Lower lobe of right lung (tissue), 2 donors: Measurements from ENCODE around the gene SOWAHB. TPM values are rescaled to one million over a fixed set of nuclear protein-coding genes. Genes with fewer than 3 reads are reported as not detected.

Source experiments
- ATAC-seq, 2 donors: fragments of 200-7000 bp; cut with Tn5 transposase; one replicate each; pipeline ENCODE4 v1.9.1; 2020 to 2022; ENCODE audit warnings: mild to moderate bottlenecking in 2 of 2, moderate library complexity in 2 of 2
- DNase-seq: peaks from one replicate; pipeline ENCODE4 v3.0.0-alpha.2; 2020
- H3K27ac ChIP-seq: fragments of 200-600 bp; one replicate; pipeline ENCODE4 v1.8.0; 2022
- H3K27me3 ChIP-seq: fragments of 200-600 bp; one replicate; pipeline ENCODE4 v1.8.0; 2022; ENCODE audit warnings: low read depth
- H3K36me3 ChIP-seq: fragments of 200-600 bp; one replicate; pipeline ENCODE4 v1.8.0; 2022; ENCODE audit warnings: mild to moderate bottlenecking
- H3K4me1 ChIP-seq: fragments of 200-600 bp; one replicate; pipeline ENCODE4 v1.8.0; 2022
- H3K4me3 ChIP-seq: fragments of 200-600 bp; one replicate; pipeline ENCODE4 v1.8.0; 2022; ENCODE audit warnings: mild to moderate bottlenecking
- H3K9me3 ChIP-seq: fragments of 200-600 bp; one replicate; pipeline ENCODE4 v1.8.0; 2022
- intact Hi-C: fragments of 100-400 bp; cut with DNase I; formaldehyde crosslinking; loops from one replicate; pipeline ENCODE4 v1.11.0; 2022
- total RNA-seq: library from RNA; stranded (reverse); fragmentation: NEBNext Ultra II Directional; extraction: Animal tissue kit (Norgen Biotek cat#: 25700); gene quantifications from one replicate; pipeline ENCODE4 v1.2.1, GENCODE V29; 2021
- TF ChIP-seq, protein P1 (sequence below): fragments of 200-600 bp; IDR thresholded peaks from one replicate; pipeline ENCODE4 v1.8.0; 2022; ENCODE audit warnings: antibody characterized with exemption, mild to moderate bottlenecking
- donor health status: DM: no; HTN: yes; CAD: no; lungs with severe emphysema.

The SOWAHB gene
- total RNA-seq, 1 donor from 2014 or later, result 2.4 TPM

DNA sequence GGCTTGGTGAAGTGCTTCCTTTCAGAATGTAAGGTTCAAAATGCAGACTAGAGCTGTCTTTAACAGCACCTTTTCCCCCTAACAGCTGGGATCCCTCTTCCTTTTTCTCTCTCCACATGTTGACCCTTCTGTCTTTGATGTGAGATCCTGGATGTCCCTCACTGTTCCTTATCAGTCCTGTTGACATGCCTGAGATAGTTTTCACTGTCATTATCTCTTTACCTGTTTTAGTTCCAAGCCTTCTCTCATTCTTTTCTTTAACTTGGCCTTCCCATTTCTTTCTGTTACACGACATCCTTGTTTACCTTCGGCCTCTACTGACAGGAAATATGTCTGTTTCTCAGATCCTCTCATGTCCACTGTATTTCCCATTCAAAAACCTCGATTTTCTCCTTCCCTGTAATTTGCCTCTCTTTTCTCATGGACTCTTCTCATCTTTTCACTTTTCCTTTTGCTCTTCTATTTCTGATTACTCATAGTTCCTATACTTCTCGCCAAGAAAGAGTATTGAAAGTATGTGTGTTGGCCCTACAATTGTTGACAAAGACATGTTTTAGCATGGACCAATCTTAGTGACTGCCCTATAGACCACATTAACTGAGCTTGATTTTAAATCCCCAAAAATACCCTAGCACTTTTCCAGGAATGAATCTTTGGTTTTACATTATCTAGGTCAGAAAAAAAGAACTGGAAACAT lies 1.2 kb upstream of the SOWAHB start:
- H3K9me3 ChIP-seq, result no peaks in the 10 kb centered on the region
- intact Hi-C loops, result no loop called here
- TF ChIP-seq, protein P1, sequence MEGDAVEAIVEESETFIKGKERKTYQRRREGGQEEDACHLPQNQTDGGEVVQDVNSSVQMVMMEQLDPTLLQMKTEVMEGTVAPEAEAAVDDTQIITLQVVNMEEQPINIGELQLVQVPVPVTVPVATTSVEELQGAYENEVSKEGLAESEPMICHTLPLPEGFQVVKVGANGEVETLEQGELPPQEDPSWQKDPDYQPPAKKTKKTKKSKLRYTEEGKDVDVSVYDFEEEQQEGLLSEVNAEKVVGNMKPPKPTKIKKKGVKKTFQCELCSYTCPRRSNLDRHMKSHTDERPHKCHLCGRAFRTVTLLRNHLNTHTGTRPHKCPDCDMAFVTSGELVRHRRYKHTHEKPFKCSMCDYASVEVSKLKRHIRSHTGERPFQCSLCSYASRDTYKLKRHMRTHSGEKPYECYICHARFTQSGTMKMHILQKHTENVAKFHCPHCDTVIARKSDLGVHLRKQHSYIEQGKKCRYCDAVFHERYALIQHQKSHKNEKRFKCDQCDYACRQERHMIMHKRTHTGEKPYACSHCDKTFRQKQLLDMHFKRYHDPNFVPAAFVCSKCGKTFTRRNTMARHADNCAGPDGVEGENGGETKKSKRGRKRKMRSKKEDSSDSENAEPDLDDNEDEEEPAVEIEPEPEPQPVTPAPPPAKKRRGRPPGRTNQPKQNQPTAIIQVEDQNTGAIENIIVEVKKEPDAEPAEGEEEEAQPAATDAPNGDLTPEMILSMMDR, result no peak
- peaks cover 18% of the 10 kb centered on the region for H3K4me1 ChIP-seq
- DNase-seq (no peak), ATAC-seq (no peak)
- no peaks in the 10 kb centered on the region for H3K36me3 ChIP-seq
- H3K27me3 ChIP-seq, result peaks cover 42% of the 10 kb centered on the region
- H3K4me3 ChIP-seq, result no peak overlapping the region
- no peak overlapping the region for H3K27ac ChIP-seq

DNA sequence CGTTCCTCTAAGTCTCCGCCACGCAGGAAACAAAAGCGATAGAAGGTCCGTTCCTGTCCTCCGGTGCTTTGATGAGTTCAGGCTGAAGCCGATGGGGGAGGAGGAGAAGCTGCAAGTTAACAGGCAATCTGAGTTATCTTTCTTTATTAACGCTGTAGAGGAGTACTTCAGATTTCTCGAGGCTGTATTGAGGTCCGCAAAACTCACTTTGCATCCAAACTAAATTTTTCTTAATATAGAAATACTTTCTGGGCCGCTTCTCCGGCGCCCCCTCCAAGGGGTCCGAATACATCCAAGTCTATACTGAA lies 395 bp upstream of the SOWAHB start:
- Histone ChIP-seq H3K4me1 (peaks cover 18% of the 10 kb centered on the region), H3K27ac (no peak overlapping the region), H3K27me3 (peaks cover 42% of the 10 kb centered on the region), H3K4me3 (peak overlapping the region; percentile 63), H3K36me3 (no peaks in the 10 kb centered on the region), H3K9me3 (no peaks in the 10 kb centered on the region)
- no peak for ATAC-seq
- DNase-seq, result no peak
- intact Hi-C loops, result no loop called here
- TF ChIP-seq, protein P1, result no peak

DNA sequence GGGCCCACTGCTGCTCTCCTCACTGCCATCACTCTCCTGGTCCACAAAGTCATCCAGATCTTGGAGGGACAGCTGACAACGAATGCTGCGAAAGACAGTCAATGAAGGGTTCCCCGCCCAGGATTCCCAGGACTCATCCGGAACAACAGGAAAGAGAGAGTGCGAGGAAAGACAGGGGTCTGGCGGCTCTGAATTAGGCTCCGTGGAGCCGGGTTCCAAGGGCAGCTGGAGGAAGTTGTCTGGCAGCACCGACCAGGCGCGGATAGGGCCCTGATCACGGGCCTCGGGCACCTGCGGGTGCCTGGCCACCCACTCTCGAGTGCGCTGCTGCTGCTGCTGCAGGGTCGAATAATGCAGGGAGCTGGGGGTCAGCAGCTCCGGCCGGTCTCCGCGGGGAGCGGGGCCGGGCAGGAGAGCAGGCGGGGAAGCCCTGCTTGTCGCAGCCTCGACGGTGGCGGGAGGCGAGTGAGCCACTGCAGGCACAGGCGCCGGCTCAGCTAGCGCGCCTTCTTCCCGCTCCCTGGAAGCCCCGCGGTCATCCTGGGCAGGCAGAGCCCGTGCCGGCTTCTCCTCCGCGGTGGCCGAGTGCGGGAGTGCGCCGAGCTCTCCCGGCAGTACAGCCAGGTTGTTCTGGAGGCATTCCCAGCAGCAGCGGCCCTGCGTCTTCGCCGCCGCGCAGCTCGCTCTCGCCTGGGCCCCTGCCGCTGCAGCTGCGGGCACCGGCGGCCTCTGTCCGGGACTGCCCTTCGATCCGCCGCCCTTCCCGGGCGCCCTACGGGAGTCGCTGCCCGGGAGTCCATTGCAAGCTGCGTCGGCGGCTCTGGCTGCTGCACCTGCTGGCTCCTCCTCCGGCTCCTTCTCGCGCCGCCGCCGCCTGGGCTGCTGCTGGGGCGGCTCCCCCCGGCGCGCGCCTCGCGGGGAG lies 1.1 kb downstream of the SOWAHB start:
- H3K27ac ChIP-seq, result peak overlapping the region; percentile 80
- no peaks in the 10 kb centered on the region for H3K36me3 ChIP-seq
- TF ChIP-seq, protein P1, result no peak
- H3K27me3 ChIP-seq, result peaks cover 42% of the 10 kb centered on the region
- peaks cover 18% of the 10 kb centered on the region for H3K4me1 ChIP-seq
- H3K4me3 ChIP-seq, result peak overlapping the region; percentile 63
- intact Hi-C loops, result no loop called here
- DNase-seq (peak; percentile 65), ATAC-seq (peak; percentile 75 to 81)
- no peaks in the 10 kb centered on the region for H3K9me3 ChIP-seq

DNA sequence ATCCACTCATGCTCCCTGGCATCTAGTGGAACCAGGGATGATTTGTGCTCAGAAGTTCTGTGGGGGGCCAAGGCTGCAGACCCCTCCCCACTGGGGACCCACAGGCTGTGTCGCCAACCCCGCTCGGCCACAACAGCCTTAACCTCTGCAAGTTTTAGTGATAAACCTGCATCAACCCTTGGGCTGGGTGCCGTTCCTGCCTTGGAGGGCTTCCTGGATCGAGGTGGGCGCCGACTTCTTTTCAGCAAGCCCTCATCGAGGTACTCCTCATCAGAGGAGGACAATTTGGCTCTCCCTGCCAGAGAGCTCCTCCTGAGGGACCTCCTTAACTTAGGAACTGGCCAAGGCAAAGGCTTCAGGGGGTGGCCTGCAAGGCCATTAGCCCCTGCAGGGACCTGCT lies 1.9 kb downstream of the SOWAHB start:
- ATAC-seq (no peak), DNase-seq (no peak)
- H3K9me3 ChIP-seq, result no peaks in the 10 kb centered on the region
- TF ChIP-seq, protein P1, result no peak
- H3K36me3 ChIP-seq, result no peaks in the 10 kb centered on the region
- peaks cover 18% of the 10 kb centered on the region for H3K4me1 ChIP-seq
- H3K27me3 ChIP-seq, result peaks cover 42% of the 10 kb centered on the region
- no peak overlapping the region for H3K4me3 ChIP-seq
- intact Hi-C loops, result no loop called here
- no peak overlapping the region for H3K27ac ChIP-seq

DNA sequence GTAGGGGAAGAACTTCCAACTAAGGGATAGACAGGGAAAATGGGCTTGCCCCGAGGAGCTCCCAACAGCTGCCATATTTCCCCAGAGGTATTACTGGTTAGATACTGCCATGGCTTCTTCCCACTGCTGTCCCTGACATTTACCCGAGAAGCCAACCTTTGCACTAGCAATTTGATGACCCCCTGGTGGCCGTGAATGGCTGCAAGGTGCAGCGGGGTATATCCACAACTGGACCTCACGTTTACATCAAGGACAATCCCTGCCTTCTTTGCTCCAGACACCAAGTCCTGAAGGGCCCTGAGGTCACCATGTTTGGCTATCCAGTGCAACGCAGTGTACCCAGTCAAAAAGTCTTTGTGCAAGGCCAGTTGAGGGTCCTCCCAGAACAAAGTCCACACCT lies 2.3 kb downstream of the SOWAHB start:
- Histone ChIP-seq H3K27ac (no peak overlapping the region), H3K27me3 (peaks cover 42% of the 10 kb centered on the region), H3K9me3 (no peaks in the 10 kb centered on the region), H3K36me3 (no peaks in the 10 kb centered on the region), H3K4me3 (no peak overlapping the region), H3K4me1 (peaks cover 18% of the 10 kb centered on the region)
- intact Hi-C loops, result no loop called here
- TF ChIP-seq, protein P1, result no peak
- DNase-seq, result no peak
- ATAC-seq, result no peak
